ENCODE data around the gene PRPF31.

Gene PRPF31

GRCh38 chr19:54153731-54154326 lies 38.3 kb downstream of the PRPF31 start:
- H3K4me1 ChIP-seq (ENCODE audit: insufficient read depth, insufficient read length): peaks cover 2% of the 10 kb centered on the region
- TF ChIP-seq SUZ12 (IDR thresholded peaks at IDR 0.05; ENCODE audit: extremely low read depth, insufficient read depth, insufficient read length) (no peak), YY1 (IDR thresholded peaks at IDR 0.05; ENCODE audit: insufficient read depth, insufficient read length) (no peak), ZNF274 (IDR thresholded peaks at IDR 0.05; ENCODE audit: low read depth, low read length) (no peak)
- no peak for DNase-seq (ENCODE audit: low read depth, low spot score)
- no peak overlapping the region for H3K4me3 ChIP-seq (ENCODE audit: insufficient read length, low read depth)
- no peak overlapping the region for H3K9ac ChIP-seq (ENCODE audit: insufficient read length, low read depth)
- no peaks in the 10 kb centered on the region for H3K27me3 ChIP-seq (ENCODE audit: insufficient read depth, insufficient read length)
- H3K36me3 ChIP-seq (ENCODE audit: insufficient read depth, insufficient read length, low read length): peaks cover 81% of the 10 kb centered on the region
- H3K9me3 ChIP-seq (ENCODE audit: insufficient read depth, low read length): no peaks in the 10 kb centered on the region

- TF ChIP-seq YY1 (IDR thresholded peaks at IDR 0.05; ENCODE audit: insufficient read depth, insufficient read length) (no peak), ZNF274 (IDR thresholded peaks at IDR 0.05; ENCODE audit: low read depth, low read length) (no peak), SUZ12 (IDR thresholded peaks at IDR 0.05; ENCODE audit: extremely low read depth, insufficient read depth, insufficient read length) (no peak)
- Histone ChIP-seq H3K9ac (ENCODE audit: insufficient read length, low read depth) (no peak overlapping the region), H3K4me3 (ENCODE audit: insufficient read length, low read depth) (no peak overlapping the region), H3K4me1 (ENCODE audit: insufficient read depth, insufficient read length) (peaks cover 2% of the 10 kb centered on the region), H3K9me3 (ENCODE audit: insufficient read depth, low read length) (no peaks in the 10 kb centered on the region), H3K36me3 (ENCODE audit: insufficient read depth, insufficient read length, low read length) (peaks cover 72% of the 10 kb centered on the region), H3K27me3 (ENCODE audit: insufficient read depth, insufficient read length) (no peaks in the 10 kb centered on the region)
- DNase-seq (ENCODE audit: low read depth, low spot score): no peak
These were observed 39.2 kb downstream of the PRPF31 start for GRCh38 chr19:54154603-54155345.

- Histone ChIP-seq H3K27me3 (ENCODE audit: insufficient read depth, insufficient read length) (no peaks in the 10 kb centered on the region), H3K4me1 (ENCODE audit: insufficient read depth, insufficient read length) (peaks cover 2% of the 10 kb centered on the region), H3K36me3 (ENCODE audit: insufficient read depth, insufficient read length, low read length) (peaks cover 65% of the 10 kb centered on the region), H3K9ac (ENCODE audit: insufficient read length, low read depth) (no peak overlapping the region), H3K9me3 (ENCODE audit: insufficient read depth, low read length) (no peaks in the 10 kb centered on the region), H3K4me3 (ENCODE audit: insufficient read length, low read depth) (no peak overlapping the region)
- DNase-seq (ENCODE audit: low read depth, low spot score): no peak
- TF ChIP-seq ZNF274 (IDR thresholded peaks at IDR 0.05; ENCODE audit: low read depth, low read length): no peak
- no peak for TF ChIP-seq YY1 (IDR thresholded peaks at IDR 0.05; ENCODE audit: insufficient read depth, insufficient read length)
- TF ChIP-seq SUZ12 (IDR thresholded peaks at IDR 0.05; ENCODE audit: extremely low read depth, insufficient read depth, insufficient read length): no peak
These were observed 40.1 kb downstream of the PRPF31 start for GRCh38 chr19:54155694-54156093.

DNA sequence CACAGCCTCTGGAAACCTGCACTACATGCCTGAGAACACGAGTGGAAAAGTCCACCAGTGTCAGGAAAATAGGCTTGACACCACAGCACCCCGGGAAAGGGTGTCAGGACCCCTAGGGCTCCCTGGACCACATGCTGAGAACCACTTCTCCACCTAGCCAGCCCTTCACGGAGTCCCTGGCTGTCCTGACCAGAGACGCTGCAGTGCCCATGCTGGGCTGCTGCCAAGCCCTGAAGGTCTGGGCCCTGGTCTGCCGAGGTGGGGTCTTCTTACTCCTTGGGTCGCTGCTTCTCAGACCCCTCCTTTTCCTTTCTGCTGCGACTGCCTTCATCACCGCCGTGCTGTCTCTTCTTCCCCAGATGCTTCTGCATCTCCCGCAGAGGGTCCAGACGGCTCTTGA lies 40.9 kb downstream of the PRPF31 start:
- TF ChIP-seq SUZ12 (IDR thresholded peaks at IDR 0.05; ENCODE audit: extremely low read depth, insufficient read depth, insufficient read length): no peak
- no peak for TF ChIP-seq YY1 (IDR thresholded peaks at IDR 0.05; ENCODE audit: insufficient read depth, insufficient read length)
- no peak for TF ChIP-seq ZNF274 (IDR thresholded peaks at IDR 0.05; ENCODE audit: low read depth, low read length)
- Histone ChIP-seq H3K36me3 (ENCODE audit: insufficient read depth, insufficient read length, low read length) (peaks cover 59% of the 10 kb centered on the region), H3K9ac (ENCODE audit: insufficient read length, low read depth) (no peak overlapping the region), H3K4me3 (ENCODE audit: insufficient read length, low read depth) (no peak overlapping the region), H3K9me3 (ENCODE audit: insufficient read depth, low read length) (no peaks in the 10 kb centered on the region), H3K4me1 (ENCODE audit: insufficient read depth, insufficient read length) (peaks cover 2% of the 10 kb centered on the region), H3K27me3 (ENCODE audit: insufficient read depth, insufficient read length) (no peaks in the 10 kb centered on the region)
- DNase-seq (ENCODE audit: low read depth, low spot score): no peak

GRCh38 chr19:54156953-54157352 lies 41.4 kb downstream of the PRPF31 start:
- Histone ChIP-seq H3K9me3 (ENCODE audit: insufficient read depth, low read length) (no peaks in the 10 kb centered on the region), H3K4me3 (ENCODE audit: insufficient read length, low read depth) (no peak overlapping the region), H3K9ac (ENCODE audit: insufficient read length, low read depth) (no peak overlapping the region), H3K36me3 (ENCODE audit: insufficient read depth, insufficient read length, low read length) (peaks cover 55% of the 10 kb centered on the region), H3K4me1 (ENCODE audit: insufficient read depth, insufficient read length) (peaks cover 2% of the 10 kb centered on the region), H3K27me3 (ENCODE audit: insufficient read depth, insufficient read length) (no peaks in the 10 kb centered on the region)
- TF ChIP-seq YY1 (IDR thresholded peaks at IDR 0.05; ENCODE audit: insufficient read depth, insufficient read length) (no peak), ZNF274 (IDR thresholded peaks at IDR 0.05; ENCODE audit: low read depth, low read length) (no peak), SUZ12 (IDR thresholded peaks at IDR 0.05; ENCODE audit: extremely low read depth, insufficient read depth, insufficient read length) (no peak)
- DNase-seq (ENCODE audit: low read depth, low spot score): no peak

- peaks cover 42% of the 10 kb centered on the region for H3K36me3 ChIP-seq (ENCODE audit: insufficient read depth, insufficient read length, low read length)
- H3K9ac ChIP-seq (ENCODE audit: insufficient read length, low read depth): peak overlapping the region; percentile 82
- peak overlapping the region; percentile 67 for H3K4me3 ChIP-seq (ENCODE audit: insufficient read length, low read depth)
- no peak for DNase-seq (ENCODE audit: low read depth, low spot score)
- H3K27me3 ChIP-seq (ENCODE audit: insufficient read depth, insufficient read length): no peaks in the 10 kb centered on the region
- no peak for TF ChIP-seq YY1 (IDR thresholded peaks at IDR 0.05; ENCODE audit: insufficient read depth, insufficient read length)
- TF ChIP-seq SUZ12 (IDR thresholded peaks at IDR 0.05; ENCODE audit: extremely low read depth, insufficient read depth, insufficient read length): no peak
- TF ChIP-seq ZNF274 (IDR thresholded peaks at IDR 0.05; ENCODE audit: low read depth, low read length): no peak
- peaks cover 2% of the 10 kb centered on the region for H3K4me1 ChIP-seq (ENCODE audit: insufficient read depth, insufficient read length)
- no peaks in the 10 kb centered on the region for H3K9me3 ChIP-seq (ENCODE audit: insufficient read depth, low read length)
These were observed 43.3 kb downstream of the PRPF31 start for GRCh38 chr19:54158812-54159351.
